Stimulated activated naive CD4-positive, alpha-beta T cell treated with Interleukin-2 at 50 U/mL for 16 hours (primary cell): ENCODE data around the gene RETN.

Experiments
- DNase-seq: peaks from one replicate; lab custom pipeline; 2025; lab: John Stamatoyannopoulos, UW

RETN gene

GRCh38 chr19:7658219-7658686, 10.6 kb upstream of the RETN start:
- peak; percentile 17 for DNase-seq

- no peak for DNase-seq
Observed at GRCh38 chr19:7661744-7662538, 6.9 kb upstream of the RETN start.

- DNase-seq: no peak
Observed at GRCh38 chr19:7662657-7663056, 6.2 kb upstream of the RETN start.

DNA sequence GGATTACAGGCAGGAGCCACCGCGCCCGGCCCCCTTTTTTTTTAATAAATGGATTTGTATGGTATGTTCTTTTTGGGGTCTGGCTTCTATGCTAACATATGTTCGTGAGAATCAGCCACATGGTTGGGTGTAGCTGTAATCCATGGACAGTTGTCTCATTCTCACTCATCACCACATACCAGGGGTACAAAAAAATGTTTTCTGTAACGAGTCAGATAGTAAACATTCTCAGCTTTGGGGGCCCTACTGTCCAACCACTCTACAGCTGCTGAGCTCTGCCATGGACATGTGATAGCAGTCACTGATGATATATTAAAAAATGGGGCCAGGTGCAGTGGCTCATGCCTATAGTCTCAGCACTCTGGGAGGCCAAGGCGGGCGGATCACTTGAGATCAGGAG, 5.1 kb upstream of the RETN start:
- no peak for DNase-seq

DNA sequence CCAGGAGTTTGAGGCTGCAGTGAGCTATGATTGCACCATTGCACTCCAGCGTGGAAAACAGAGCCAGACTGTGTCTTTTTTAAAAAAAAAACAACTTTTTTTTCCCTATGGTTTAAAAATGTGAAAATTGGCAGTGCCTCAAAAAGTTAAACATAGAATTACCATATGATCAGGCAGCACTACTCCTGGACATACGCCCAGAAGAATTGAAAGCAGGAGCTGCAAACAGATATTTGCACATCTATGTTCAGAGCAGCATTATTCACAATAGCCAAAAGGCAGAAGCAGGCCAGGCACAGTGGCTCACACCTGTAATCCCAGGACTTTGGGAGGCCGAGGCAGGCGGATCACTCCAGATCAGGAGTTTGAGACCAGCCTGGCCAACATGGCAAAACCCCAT, 3.8 kb upstream of the RETN start:
- DNase-seq: no peak

DNA sequence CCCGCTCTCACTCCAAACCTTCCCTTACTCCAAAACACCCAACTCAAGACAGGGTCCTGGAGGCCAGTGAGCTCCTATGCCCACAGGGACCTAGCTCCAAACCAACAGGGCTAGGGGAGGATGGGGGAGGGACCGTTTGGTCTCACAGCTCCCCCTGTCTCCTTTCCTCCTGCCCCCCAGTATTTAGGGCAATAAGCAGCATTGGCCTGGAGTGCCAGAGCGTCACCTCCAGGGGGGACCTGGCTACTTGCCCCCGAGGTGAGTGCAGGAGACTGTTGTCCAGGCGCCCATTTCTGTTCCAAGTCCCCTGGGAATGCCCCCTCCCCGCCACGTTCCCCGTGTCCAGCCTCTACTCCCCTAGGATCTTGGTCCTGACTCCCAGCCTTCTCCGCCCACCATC, 792 bp downstream of the RETN start:
- DNase-seq: no peak

GRCh38 chr19:7670150-7670783, 1.4 kb downstream of the RETN start:
- no peak for DNase-seq

- no peak for DNase-seq
Observed at GRCh38 chr19:7670790-7671189, 1.9 kb downstream of the RETN start.

GRCh38 chr19:7672522-7672921, 3.7 kb downstream of the RETN start:
- DNase-seq: no peak

DNA sequence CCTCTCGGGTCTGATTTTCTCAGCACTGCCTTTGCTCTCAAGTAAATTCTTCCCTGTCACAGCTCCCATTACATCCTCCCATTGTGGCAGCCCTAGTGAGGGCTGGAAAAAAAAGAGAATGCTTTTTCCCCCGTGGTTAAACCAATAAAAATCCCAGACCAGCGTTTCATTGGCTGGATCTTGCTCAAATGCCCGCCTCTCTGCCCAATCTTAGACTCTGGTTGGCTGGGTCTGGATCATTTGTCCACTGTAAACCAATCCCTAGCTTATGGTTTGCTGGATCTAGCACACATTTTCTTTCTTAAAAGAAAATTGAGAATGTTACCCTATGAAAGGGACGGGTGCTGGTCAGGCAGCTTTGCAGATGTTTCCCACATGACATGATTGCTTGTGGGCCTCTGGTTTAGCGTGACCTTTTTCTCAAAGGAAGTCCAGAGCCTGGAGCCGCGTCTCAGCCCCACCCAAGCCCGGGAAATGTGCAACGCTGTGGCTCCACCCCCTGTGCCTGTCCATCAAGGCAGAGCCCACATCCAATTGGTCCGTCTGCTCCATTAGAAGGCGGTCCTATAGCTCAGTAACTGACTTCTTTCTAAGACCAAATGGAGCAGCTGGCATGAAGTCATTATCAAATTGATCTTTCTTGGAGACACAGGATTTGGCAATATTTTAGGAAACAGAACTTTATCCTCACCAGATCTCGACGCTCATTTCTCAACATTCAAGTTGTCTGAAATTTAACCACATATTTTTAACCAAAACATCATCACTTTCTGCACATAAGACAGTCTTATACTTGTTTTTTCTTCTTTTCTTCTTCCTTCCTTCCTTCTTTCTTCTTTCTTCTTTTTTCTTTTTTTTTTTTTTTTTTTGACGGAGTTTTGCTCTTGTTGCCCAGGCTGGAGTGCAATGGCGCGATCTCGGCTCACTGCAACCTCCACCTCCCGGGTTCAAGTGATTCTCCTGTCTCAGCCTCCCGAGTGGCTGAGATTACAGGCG, 5.5 kb downstream of the RETN start:
- DNase-seq: peak; percentile 6

GRCh38 chr19:7676376-7676775, 7.5 kb downstream of the RETN start:
- DNase-seq: no peak

DNA sequence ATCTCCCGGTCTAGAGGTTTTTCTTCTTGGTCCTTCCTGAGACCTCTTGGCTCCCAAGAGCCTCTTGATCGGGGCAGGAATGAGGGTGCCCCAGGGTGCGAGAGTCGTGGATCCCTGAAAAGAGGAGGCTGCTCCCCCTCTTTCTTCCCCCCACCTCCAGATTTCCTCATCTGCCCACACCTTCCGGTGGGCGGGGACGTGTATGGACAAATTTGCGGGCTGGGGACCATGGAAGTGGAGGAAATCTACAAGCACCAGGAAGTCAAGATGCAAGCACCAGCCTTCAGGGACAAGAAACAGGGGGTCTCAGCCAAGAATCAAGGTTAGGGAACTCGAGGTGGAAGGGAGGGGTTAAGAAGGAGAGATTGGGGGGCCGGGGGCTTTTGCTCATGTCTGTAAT, 8.0 kb downstream of the RETN start, which contains the start of gene MCEMP1:
Gene MCEMP1 (plus strand): TSS at position 237 of the 400 bp plus-strand sequence. CDS start 31 bp downstream, at position 268.
- DNase-seq: no peak

DNA sequence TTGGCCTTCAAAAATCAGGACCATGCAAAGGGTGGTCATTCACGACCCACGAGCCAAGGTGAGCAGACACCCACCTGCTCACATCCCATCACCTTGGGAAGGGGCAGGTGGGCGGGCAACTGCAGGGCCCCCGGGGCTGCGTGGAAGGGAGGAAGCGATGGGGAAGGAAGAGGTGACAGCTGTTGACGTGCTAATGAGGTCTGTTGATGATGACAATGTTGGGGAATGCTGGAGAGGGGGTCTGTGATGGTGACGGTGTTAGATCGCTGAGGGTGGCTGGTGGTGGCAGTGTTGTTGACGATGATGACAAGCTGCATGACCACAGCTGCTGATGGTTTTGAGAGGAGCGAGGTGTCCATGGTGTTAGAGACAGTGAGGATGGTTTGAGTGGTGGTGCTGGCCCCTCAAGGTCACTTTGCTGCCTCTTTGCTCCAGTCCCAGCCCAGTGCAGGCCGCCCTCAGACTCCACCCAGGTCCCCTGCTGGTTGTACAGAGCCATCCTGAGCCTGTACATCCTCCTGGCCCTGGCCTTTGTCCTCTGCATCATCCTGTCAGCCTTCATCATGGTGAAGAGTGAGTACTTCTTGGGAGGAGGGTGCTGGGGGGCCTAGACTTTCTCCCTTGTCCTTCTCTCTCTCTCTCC, 8.9 kb downstream of the RETN start:
- DNase-seq: no peak

DNA sequence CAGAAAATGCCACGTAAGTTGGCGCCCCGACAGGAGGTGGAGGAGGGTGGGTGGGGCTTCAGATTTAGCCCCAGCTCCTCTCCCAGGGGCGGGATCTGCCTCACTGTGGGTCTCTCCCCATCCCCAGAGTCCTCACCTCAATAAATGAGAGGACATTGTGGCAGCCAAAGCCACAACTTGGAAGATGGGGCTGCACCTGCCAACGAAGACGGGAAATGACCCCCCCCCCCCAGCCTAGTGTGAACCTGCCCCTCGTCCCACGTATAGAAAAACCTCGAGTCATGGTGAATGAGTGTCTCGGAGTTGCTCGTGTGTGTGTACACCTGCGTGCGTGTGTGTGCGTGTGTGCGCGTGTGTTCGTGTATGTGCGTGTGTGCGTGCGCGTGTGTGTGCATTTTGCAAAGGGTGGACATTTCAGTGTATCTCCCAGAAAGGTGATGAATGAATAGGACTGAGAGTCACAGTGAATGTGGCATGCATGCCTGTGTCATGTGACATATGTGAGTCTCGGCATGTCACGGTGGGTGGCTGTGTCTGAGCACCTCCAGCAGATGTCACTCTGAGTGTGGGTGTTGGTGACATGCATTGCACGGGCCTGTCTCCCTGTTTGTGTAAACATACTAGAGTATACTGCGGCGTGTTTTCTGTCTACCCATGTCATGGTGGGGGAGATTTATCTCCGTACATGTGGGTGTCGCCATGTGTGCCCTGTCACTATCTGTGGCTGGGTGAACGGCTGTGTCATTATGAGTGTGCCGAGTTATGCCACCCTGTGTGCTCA, 10.3 kb downstream of the RETN start:
- peak; percentile 77 for DNase-seq

- no peak for DNase-seq
Observed at GRCh38 chr19:7679771-7680605, 11.1 kb downstream of the RETN start.

- DNase-seq: peak; percentile 79
Observed at GRCh38 chr19:7680606-7681339, 11.9 kb downstream of the RETN start, which contains the start of gene TRAPPC5. TSS of gene TRAPPC5 (plus strand) at chr19:7680833. CDS start at chr19:7682254, 1,421 bp downstream.

- DNase-seq: peak; percentile 84
Observed at GRCh38 chr19:7681340-7682174, 12.7 kb downstream of the RETN start.

GRCh38 chr19:7682175-7682855, 13.5 kb downstream of the RETN start:
- DNase-seq: no peak
